SK-N-MC (cell line): ENCODE data around the gene GAPDH.

ENCODE experiments used
- EZH2 ChIP-seq: fragments of 200-600 bp; sonication (generic); IDR thresholded peaks from one replicate; pipeline ENCODE4 v1.6.1; 2017; ENCODE audit warnings: antibody characterized with exemption
- POLR2AphosphoS5 ChIP-seq: IDR thresholded peaks from 2 replicates; pipeline ENCODE4 v1.6.1; 2012; ENCODE audit warnings: mild to moderate bottlenecking, low read depth, low read length, borderline replicate concordance

DNA sequence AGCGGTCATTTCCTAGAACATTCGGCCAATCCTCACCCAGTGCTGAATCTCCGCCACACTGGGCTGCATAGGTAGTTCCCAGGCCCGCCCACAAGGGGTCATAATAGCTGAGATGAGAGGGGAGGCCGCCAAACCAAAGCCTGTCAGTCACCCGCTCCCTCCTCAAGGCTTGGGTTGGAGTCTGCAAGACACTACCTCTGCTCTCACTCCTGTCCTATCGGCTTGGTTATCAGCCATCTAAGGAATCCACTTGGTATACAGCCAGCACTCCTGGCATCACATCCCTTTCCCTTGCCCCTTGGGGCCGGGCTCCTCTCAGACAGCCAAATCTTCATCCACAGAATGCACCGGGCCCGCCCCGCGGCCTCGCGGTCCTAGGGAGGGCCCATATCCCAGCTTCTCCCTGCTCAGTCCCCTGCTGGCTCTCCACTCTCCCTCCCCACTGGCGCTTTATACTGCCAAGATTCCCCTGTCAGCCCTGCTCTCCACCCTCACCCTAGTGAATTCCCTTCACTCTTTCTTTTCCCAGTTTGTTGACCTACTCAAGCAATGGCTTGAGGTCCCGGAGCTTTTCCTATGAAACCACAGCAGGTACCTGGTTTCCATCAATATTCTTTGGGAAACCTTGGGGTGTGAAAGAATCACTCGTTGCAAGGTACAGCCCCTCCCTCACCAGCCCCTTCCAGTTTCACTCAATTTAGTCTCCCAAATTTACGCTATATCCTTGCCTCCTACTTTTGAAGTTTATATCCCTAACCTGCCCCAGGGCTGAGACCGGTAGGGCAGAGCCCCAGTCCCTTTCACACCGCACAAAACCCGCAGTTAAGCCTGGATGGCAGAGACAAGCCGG is 20.1 kb downstream of the GAPDH start:
- TF ChIP-seq EZH2 (no peak), POLR2AphosphoS5 (no peak)
